ENCODE measurements around the gene FMOD. TPM values are rescaled to one million over a fixed set of nuclear protein-coding genes. Genes with fewer than 3 reads are reported as not detected.
"Not testable (repeated sequence)": the region's sequence is repeated elsewhere in the genome, so short reads cannot be mapped to it uniquely, and the experiment has no call there.

FMOD gene
- total RNA-seq, 1 donor from 2014 or later: 272 TPM

- peak; percentile 94 for DNase-seq (ENCODE audit: low spot score)
These were observed 23.9 kb downstream of the FMOD start for GRCh38 chr1:203326830-203327683.

- peak; percentile 69 for DNase-seq (ENCODE audit: low spot score)
These were observed 25.4 kb downstream of the FMOD start for GRCh38 chr1:203325418-203326091.

- DNase-seq (ENCODE audit: low spot score): no peak
These were observed 25.9 kb downstream of the FMOD start for GRCh38 chr1:203325026-203325417.

- DNase-seq (ENCODE audit: low spot score): no peak
These were observed 26.6 kb downstream of the FMOD start for GRCh38 chr1:203324105-203325025.

- no peak for DNase-seq (ENCODE audit: low spot score)
These were observed 27.3 kb downstream of the FMOD start for GRCh38 chr1:203323587-203323986.

GRCh38 chr1:203322500-203323179 is 28.3 kb downstream of the FMOD start:
- no peak for DNase-seq (ENCODE audit: low spot score)

GRCh38 chr1:203321273-203322052 is 29.5 kb downstream of the FMOD start:
- no peak for DNase-seq (ENCODE audit: low spot score)

GRCh38 chr1:203320591-203321272 is 30.2 kb downstream of the FMOD start:
- peak; percentile 49 for DNase-seq (ENCODE audit: low spot score)

GRCh38 chr1:203318229-203318517 is 32.7 kb downstream of the FMOD start:
- no peak for DNase-seq (ENCODE audit: low spot score)

GRCh38 chr1:203317429-203318228 is 33.3 kb downstream of the FMOD start:
- DNase-seq (ENCODE audit: low spot score): no peak

- DNase-seq (ENCODE audit: low spot score): peak; percentile 61
These were observed 34.3 kb downstream of the FMOD start for GRCh38 chr1:203316626-203317093.

- DNase-seq (ENCODE audit: low spot score): not testable (repeated sequence)
These were observed 36.7 kb downstream of the FMOD start for GRCh38 chr1:203314025-203314759.

- DNase-seq (ENCODE audit: low spot score): no peak
These were observed 39.3 kb downstream of the FMOD start for GRCh38 chr1:203311368-203312301.

GRCh38 chr1:203308923-203309331 is 42.0 kb downstream of the FMOD start:
- no peak for DNase-seq (ENCODE audit: low spot score)

- no peak for DNase-seq (ENCODE audit: low spot score)
These were observed 42.5 kb downstream of the FMOD start for GRCh38 chr1:203308328-203308922.

GRCh38 chr1:203307641-203308126 is 43.2 kb downstream of the FMOD start:
- no peak for DNase-seq (ENCODE audit: low spot score)
